GM18909 (cell line): Measurements from ENCODE around the gene TAX1BP1.

Source experiments
- ATAC-seq: cut with Tn5 transposase; IDR thresholded peaks from one replicate; pipeline ENCODE4 v1.9.1; 2021; ENCODE audit warnings: mild to moderate bottlenecking; ENCODE audit not compliant: unreplicated experiment, poor library complexity

The TAX1BP1 gene

DNA sequence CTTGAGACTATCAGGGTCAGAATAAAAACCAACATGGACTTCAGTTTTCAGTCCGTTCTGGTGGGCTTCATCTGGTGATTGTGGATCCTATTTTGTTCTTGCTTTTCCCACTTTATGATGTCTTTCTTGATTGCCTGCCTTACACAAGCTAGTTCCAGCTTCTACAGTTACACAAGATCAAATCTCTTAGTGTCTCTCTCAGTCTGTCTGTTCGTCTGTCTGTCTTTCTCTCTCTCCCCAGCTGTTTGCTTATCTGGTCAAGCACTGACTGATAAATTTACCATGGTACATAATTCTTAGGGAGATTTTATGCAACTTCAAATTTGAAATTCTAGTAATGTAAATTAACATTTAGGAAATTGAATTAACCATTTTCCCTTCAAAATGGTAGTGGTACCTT is 35.8 kb downstream of the TAX1BP1 start:
- ATAC-seq = no peak

DNA sequence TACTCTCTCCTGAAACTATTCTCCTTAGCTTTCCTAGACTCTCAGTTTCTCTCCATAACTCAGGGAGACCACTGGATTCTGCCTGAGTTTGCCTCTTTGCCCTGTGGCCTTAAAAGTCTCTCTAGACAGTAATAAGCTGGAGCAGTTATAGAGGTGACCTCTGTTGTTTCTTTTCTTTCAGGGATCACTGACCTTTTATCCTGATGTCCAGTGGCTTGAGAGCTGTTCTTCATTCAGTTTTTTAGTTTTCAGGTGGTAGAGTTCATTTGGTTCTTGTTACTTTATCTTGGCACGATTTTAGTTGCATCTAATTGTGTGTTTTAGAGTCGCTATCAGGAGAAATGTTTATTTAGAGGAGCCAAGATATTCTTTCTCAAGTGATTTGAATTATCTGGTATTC is 37.7 kb downstream of the TAX1BP1 start:
- ATAC-seq = no peak

DNA sequence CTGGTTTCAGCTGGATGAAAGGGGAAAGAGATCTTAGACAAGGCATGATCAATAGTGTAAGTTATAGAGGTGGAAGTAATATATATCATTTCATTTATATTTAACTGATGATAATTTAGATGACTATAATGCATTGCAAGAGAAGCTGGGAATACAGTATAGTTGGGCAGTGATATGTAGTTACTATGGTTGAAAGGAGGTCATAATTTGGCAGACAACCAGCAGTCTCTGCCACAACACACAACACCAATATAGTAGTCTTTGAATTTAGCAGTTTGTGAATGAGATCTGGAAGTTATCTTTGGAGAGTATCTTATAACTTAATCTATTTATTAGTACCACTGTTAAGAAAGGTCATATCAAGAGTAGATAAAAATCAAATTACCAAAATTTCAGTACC is 39.9 kb downstream of the TAX1BP1 start:
- no peak for ATAC-seq

DNA sequence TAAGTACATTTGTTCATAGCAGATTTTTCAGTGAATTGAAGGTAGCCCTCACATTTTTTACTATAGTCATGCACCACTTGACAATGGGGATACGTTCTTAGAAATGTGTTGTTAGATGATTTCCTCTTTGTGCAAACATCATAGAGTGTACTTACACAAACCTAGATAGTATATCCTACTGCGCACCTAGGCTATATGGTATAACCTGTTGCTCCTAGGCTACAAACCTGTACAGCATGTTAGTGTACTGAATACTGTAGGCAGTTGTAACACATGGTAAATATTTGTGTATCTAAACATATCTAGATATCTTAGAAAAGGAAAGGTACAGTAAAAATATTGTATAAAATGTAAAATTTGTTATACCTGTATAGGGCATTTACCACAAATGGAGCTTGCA is 41.2 kb downstream of the TAX1BP1 start:
- ATAC-seq = no peak

DNA sequence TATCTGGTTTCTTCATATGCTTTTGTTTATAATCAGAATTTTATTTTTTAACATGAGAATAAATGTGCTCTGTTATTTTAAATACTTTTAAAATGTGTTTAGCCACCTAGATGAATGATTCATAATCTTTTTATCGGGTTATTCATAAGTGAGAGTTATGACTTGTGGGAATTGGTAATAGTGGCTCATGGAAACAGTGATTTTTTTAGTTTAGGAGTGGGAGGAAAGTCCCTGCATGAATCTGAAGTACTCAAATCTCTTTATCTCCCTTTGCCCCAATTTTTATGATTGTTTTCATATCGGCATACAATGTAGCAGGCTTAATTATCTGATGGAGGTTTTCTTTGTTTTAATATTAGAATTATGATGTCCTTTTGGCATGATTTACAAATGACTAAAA is 42.9 kb downstream of the TAX1BP1 start:
- no peak for ATAC-seq

DNA sequence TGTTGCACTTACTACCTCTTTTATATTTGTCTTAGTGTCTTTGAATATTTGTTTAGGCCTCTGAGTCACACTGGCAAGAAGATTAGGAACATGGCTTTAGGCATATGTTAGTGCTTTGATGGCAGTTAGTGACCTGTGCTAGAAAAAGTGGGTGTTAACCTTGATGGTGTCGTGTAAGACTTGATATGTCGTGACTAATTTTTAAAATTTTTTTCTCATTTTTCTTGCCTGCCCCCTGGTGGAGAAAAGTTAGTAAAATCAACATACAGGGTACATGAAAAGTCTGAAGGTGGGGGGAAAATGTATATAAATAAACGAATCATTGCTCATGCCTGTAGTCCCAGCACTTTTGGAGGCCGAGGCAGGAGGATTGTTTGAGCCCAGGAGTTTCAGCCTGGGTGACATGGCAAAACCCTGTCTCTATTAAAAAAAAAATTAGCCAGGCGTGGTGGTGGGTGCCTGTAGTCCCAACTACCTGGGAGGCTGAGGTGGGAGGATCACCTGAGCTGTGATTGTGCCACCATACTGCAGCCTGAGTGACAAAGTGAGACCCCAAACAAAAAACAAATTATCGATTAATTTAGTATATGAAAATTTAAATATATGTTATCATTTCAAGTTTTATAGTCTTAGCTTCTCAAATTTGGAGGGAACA is 44.6 kb downstream of the TAX1BP1 start:
- ATAC-seq = no peak

DNA sequence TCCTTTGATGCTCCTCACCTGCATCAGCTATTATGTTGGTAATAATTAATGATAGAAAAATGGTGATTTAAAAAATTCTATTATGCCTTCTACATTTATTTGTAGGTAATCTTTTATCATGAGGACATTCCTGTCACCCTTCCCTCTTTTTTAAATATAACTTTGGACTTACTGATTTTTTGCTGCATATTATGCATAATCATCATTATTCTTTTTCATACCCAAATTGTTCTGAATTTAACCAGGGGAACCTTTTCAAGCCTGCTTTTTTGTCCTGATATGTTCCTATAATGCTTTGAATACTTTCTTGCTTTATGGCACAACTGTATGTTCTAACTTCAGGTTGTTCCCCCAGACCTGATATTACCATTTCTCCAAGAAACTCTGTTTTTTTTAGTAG is 48.5 kb downstream of the TAX1BP1 start:
- no peak for ATAC-seq

DNA sequence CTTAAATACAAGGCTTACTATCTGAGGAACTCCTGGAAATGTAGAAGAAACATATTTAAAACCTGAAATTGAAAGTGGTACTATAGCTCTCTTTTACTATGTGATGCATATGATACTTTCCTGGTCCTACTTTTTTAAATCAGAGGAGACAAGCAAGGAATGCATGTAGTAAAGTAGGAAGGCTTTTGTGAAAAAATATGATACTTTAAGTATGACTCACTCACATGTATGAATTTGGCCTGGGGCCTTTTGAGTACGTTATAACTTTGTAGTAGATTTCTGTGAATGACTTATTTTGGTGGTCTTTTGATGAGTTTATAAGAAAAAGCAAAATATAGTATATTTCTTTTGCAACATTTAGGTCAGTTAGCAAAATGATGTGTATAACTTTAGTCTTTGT is 53.8 kb downstream of the TAX1BP1 start:
- ATAC-seq = no peak

DNA sequence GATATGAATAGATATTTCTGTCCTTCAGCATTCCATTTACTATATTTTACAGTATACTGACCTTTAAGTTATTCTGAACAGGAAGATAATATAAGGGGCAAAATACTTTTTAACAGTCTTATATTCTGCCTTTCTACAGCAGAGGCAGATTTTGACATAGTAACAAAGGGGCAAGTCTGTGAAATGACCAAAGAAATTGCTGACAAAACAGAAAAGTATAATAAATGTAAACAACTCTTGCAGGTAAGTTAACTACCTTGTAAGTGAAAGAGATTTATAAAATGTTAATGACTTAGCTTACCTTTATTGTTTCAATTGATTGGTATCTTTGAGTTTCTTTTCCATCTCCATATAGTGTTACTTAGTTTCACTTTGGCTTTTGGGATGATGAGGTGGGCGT is 56.0 kb downstream of the TAX1BP1 start:
- ATAC-seq = no peak

DNA sequence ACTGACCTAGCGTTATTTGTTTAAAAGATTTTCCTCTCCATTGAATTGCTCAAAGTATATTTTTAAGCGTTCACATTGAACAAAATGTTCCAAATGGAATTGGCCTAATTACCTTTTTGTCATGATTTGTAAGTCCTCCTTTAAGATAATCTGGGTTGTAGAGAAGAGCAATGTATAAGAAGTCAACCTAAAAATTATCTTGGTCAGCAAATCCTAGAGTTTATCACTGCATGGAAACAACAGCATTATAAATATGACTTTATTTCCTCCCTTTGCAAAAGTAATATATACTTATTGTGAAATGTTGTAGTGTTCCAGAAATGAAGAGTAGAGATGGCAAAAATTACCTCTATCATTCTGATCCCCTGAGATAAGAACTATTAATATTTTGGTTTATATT is 59.2 kb downstream of the TAX1BP1 start:
- ATAC-seq = no peak

DNA sequence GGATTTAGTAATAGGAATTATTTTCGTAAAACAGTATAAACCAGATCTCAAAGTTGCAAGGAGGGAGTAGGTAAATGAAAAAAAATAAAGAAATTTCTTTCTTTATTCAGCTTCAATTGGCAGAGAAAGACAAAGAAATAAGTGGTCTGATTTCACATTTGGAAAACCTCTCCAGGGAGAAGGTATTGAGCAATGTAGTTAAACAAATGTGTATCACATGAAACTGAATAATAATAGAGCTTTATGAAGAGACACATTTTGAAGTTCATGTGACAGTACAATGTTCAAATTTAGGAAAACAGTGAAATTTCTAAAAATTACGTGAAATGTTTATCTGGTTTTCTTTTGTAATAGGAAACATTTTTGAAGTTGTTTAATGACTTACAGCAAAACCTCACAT is 63.0 kb downstream of the TAX1BP1 start:
- no peak for ATAC-seq

DNA sequence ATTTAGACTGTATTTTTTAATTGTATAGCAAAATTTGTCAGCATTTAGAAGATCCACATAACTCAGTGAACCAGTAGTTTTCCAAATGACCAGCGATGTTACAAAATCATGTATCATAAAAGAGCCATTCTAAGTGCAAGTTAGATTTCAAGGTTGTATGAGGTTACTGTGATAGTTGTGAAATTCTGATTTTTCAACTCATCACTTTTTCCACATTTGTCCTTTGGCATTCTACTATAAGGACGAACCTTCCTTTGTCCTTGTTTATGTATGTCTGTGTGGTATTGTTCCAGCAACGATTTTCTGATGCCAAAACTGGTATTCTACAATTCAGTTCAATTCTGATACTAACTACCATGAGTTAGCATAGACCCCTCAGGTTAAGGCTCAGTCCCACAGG is 64.2 kb downstream of the TAX1BP1 start:
- no peak for ATAC-seq

DNA sequence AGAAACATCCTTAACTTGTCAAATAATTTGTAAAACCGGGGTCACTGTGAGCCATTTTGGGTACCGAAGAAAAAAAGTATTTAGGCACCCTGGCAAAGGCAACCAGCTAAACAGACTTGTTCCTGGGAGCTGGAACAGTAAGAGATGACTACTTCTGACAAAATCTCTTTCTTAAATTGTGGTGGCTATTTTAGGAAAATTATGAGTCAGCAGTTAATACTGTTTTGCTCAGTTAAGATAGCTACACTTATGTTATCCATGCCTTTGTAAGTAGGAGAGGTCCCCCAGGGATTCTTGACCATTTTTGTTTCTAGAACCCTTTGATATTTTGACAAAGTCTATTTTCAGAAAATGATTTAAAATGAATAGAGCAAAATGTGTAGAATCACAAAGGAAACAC is 68.7 kb downstream of the TAX1BP1 start:
- ATAC-seq = no peak

DNA sequence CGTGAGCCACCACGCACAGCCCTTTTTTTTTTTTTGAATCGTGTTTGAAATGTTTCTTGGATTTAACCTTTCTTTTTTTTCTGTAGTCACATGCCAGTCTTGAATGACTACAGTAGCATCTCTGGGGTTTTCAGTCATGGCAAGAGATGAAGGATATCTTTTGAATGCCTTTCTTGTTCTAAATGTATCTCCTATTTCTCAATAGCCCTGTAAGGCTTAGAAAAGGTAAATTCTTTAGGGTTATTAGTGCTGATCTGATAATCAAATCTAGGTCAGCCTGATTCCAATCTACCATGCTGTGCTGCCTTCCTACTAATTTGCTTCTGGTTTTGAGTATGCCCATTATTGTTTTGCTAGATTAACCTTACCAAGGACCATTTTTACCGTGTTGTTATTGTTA is 70.2 kb downstream of the TAX1BP1 start:
- ATAC-seq = no peak

DNA sequence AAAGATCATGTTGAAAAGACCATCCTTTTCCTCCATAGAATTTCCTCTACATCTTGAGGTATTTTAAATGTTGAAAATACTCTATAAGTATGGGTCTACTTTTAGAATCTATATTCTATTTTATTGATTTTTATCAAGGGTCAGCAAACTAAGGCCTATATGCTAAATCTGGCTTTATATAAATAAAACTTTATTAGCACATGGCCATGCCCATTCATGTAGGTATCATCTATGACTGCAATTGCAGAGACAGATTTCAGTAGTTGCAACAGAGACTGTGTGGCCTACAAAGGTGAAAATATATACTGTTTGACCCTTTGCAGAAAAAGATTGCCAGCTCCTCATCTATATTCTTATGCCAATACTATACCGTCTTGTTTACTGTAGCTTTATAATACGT is 72.7 kb downstream of the TAX1BP1 start:
- ATAC-seq = no peak

DNA sequence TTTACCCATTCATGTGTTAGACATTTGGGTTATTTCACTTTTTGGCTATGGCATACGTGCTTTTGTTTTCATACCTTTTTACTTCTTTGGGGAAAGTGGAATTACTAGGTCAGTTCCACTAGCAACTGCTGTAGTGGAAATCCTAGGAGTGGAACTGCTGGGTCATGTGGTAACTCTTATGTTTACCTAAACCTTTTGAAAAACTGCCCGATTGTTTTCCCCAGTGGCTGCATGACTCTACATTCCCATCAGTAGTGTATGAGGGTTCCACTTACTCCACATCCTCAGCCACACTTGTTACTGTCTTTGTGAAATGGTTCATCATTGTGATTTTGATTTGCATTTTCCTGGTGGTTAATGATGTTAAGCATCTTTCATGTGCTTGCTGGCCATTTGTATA is 82.3 kb downstream of the TAX1BP1 start:
- no peak for ATAC-seq

DNA sequence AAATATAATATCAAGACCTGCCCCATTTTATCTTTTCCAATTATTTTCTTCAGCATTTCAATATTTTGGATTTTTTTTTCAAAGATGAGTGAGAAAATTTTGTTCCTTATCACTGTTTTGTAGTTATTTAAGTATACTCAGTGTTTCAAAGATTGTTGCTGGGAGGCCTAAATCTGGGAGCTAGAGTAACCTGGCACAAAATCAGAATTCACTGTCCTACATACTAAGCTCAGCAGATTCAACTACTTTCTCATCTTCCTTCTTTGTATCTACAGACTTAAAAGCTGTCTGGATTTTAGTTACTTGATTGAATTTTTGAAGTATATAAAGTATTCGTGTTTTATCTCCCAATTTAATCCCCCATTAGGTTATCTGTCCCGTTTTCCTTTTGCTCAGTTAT is 85.9 kb downstream of the TAX1BP1 start:
- no peak for ATAC-seq

DNA sequence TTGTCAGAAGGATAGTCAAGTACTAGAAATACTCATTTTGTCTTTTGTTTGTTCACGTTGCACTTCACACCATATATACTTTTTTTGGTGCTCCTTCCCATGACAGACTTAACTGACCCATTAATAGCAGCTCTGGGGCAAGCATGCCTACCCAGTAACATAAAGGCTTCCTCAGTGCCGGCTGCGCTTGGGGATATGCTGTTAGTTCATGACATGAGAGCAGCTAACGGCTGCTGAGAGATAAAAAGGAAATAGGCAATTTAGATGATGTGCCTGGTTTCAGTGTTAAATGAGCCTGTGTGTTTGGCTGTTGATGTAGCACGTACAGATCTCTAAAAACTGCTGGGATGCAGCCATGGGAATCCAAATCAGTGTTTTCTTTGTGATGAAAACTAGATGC is 86.4 kb downstream of the TAX1BP1 start:
- ATAC-seq = no peak

DNA sequence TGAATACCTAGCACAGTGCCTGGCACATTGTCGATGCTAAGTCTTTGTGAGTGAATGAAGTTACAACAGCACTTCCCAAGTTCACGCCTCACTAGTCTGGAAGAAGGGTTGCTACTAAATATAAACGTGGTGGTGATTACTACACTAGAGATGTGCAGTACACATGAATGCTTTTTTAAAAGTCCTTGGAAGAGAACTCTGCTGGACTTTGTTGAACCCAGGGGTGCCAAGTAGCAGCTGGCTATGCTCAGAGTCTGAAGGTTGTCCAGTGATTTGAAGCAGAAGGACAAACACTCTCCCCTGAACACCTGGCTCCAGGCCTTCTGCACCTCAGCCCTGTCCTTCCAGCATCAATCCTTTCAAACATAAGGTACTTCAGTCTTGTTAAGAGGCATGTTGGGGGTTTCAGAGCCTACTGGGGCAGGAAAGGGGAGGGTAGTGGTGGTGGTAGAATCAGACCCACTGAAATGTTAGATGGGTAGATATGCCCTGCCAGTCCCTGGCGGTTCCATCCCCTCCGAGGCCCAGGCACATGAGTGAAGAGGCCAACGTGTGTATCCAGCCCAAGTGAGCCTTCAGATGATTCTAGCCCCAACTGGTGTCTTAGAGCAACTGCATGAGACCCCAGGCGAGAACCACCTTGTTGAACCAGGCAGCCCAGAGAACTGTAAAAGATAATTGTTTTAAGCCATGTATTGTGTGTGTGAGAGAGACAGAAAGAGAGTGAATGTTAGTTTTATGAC is 94.4 kb downstream of the TAX1BP1 start:
- no peak for ATAC-seq

DNA sequence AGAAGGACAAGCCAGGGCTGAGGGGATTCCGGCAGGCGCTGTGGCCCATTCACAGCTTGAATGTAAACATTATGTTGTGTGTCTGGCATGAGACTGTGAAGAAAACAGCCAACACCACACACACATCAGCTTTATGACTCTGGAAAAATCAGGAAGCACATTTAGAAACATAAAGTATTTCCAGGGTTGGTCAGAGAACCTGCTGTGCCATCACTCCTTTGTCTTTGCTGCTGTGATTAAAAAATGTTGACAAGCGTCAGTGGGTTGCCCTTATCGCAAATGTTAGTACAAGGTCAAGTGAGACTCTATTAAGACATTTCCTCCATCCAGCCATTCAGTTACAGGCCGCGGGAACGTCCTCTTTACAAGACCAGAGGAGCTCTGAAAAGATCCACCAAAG is 95.4 kb downstream of the TAX1BP1 start:
- no peak for ATAC-seq

DNA sequence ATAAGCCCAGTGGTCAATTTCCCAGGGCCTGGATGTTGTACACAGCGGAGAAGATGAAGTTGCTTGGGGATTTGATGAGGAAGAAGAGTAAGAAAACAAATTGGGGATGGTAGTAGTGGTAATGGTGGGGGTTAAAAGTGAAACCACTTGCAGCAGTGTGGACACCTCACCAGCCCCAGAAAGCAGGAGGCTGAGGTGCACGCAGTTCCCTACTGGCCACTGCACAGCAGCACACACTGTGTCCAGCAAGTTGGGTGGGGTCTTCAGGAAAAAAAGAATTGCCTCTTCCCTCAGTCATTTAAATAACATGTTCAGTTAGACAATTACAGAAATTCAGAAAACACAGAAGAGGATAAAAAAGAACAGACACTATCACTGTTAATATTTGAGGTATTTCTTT is 96.6 kb downstream of the TAX1BP1 start:
- no peak for ATAC-seq

DNA sequence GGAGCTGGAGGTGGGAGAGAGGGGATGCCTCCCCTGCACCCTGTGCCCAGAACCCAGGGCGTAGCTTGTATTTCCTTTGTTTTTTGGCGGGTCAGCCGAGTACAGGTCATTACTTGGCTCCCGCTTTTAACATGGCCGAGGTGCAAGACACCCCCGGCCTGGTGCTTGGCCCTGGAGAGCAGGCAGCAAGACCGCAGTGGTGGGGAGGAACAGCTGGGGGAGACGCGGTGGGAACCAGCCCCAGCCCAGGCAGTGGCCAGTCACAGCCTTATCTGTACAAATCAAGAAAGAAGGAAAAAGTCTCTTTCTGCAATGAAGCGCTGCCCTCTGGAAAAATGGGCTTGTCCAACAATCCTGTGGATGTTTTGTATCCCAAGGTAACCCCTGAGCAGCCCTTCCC is 99.1 kb downstream of the TAX1BP1 start:
- no peak for ATAC-seq
